ENCODE measurements around the gene CACNB3. TPM values are rescaled to one million over a fixed set of nuclear protein-coding genes. Genes with fewer than 3 reads are reported as not detected.
A peak's percentile ranks its signal among the peaks of the same experiment; 100 is the strongest.

Gene CACNB3
- total RNA-seq, 1 donor: 27.7 TPM

DNA sequence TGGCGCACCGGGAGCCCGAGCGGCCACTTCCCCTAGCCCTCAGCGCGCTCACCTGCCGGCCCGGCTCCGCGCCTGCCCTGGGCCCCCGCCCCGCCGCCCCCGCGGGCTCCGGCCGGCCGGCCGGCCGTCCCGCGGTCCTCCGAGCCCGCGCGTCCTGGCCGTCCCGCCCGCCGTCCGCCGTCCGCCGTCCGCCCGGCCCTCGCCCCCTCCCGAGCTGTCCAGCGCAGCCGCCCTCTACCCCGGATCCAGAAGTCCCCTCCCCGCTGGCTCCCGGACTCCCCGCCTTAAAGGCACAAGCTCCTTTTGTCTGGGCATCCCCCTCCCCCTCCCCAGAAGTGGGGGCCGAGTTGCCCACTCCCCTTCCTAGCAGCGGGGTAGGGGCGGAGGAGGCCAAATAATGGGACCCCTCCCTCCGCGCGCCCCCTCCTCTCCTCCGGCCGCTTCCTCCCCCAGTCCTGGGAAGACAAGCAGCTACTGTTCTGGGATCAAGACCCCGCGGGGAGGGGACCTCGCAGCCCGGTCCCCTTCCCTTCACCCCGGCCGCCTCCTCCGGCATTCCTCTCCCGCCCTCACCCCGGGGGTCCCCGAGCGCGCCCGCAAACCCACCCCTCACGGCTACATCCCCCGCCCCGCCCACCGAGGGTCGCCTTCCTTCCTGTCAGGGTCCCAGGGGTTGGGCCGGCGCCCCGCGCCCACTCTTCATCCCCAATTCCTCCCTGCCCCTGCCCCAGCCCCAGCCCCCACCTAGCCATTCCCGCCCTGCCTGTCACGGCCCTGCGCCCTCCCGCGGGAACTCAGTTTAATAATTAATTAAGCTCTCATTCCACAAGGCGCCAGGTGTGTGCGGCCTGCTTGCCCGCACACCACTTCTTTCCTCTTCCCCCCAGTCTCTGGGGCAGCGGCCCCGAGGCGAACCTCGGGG, 29.2 kb upstream of the CACNB3 start, which contains the start of gene ADCY6:
ADCY6 (minus strand) TSS at position 236 of the 922 bp plus-strand sequence. CDS start 5,655 bp downstream, outside the sequence.
- peak within 1 kb of the TSS; percentile 83 for H3K4me3 ChIP-seq (ENCODE audit: low read depth, low read length)
- DNase-seq (ENCODE audit: low read depth): peak; percentile 60
- TF ChIP-seq, protein P1, sequence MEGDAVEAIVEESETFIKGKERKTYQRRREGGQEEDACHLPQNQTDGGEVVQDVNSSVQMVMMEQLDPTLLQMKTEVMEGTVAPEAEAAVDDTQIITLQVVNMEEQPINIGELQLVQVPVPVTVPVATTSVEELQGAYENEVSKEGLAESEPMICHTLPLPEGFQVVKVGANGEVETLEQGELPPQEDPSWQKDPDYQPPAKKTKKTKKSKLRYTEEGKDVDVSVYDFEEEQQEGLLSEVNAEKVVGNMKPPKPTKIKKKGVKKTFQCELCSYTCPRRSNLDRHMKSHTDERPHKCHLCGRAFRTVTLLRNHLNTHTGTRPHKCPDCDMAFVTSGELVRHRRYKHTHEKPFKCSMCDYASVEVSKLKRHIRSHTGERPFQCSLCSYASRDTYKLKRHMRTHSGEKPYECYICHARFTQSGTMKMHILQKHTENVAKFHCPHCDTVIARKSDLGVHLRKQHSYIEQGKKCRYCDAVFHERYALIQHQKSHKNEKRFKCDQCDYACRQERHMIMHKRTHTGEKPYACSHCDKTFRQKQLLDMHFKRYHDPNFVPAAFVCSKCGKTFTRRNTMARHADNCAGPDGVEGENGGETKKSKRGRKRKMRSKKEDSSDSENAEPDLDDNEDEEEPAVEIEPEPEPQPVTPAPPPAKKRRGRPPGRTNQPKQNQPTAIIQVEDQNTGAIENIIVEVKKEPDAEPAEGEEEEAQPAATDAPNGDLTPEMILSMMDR (IDR thresholded peaks at IDR 0.05; ENCODE audit: insufficient read depth, low read length): no peak

DNA sequence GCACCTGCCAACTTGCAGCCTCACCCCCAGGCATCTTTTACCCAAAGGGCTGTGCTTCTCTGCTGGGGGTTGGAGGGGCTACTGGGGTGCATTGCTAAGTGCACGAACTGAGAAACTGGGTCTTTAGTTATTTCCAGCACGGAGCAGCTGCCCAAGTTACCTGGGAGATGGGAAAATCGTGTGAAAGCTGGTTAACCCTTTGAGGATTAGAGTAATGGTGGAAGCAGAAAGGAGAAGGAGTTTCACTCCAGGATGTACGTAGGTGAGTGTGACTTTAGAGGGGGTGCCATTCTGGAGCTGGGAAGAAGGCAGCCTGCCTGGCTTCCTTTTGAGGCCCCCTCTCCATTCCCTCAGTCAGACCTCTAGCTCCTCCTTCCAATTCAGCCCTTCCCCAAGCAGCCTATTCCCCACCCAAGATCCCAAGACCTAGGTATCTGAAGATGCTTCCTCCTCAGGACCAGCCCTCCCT, 28.4 kb upstream of the CACNB3 start:
- TF ChIP-seq, protein P1 (IDR thresholded peaks at IDR 0.05; ENCODE audit: insufficient read depth, low read length): no peak

DNA sequence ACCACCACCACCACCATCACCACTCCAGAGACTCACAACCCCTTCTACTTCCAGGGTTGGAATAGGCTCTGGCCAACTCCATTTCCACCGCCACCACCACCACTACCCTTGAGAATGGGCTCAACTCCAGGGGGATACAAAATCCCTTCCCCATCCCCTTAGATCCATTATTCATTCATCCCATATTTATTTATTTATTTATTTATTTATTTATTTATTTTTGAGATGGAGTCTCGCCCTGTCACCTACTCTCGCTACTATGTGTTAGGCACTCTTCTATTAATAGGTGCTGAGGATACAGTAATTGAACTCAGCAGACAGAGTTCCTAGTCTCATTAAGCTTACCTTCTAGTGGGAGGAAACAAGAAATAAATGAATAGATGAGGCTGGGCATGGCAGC, 24.6 kb upstream of the CACNB3 start:
- TF ChIP-seq, protein P1 (IDR thresholded peaks at IDR 0.05; ENCODE audit: insufficient read depth, low read length): no peak
- DNase-seq (ENCODE audit: low read depth): no peak
- H3K4me3 ChIP-seq (ENCODE audit: low read depth, low read length): no peak overlapping the region

More for the DNA sequence above, 28.4 kb upstream of the CACNB3 start:
- DNase-seq (ENCODE audit: low read depth): no peak
- peak overlapping the region; percentile 83 for H3K4me3 ChIP-seq (ENCODE audit: low read depth, low read length)

DNA sequence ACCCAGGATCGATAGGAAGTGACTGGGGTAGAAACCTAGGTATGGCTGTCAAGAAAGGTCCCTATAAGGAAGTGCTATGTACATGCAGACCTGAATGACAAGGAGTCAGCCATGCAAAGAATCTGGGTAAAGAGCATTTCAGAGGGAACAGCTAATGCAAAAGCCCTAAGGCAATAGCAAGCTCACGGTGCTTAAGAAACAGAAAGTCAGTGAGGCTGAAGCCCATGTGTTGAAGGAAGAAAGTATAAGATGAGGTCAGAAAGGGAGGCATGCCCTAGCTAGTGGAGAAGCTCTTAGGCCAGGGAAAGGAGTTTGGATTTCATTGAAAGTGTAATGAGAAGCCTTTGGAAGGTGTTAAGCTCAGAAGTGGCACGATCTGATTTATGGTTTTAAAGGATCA, 23.4 kb upstream of the CACNB3 start:
- no peak for DNase-seq (ENCODE audit: low read depth)
- H3K4me3 ChIP-seq (ENCODE audit: low read depth, low read length): no peak overlapping the region
- TF ChIP-seq, protein P1 (IDR thresholded peaks at IDR 0.05; ENCODE audit: insufficient read depth, low read length): no peak

DNA sequence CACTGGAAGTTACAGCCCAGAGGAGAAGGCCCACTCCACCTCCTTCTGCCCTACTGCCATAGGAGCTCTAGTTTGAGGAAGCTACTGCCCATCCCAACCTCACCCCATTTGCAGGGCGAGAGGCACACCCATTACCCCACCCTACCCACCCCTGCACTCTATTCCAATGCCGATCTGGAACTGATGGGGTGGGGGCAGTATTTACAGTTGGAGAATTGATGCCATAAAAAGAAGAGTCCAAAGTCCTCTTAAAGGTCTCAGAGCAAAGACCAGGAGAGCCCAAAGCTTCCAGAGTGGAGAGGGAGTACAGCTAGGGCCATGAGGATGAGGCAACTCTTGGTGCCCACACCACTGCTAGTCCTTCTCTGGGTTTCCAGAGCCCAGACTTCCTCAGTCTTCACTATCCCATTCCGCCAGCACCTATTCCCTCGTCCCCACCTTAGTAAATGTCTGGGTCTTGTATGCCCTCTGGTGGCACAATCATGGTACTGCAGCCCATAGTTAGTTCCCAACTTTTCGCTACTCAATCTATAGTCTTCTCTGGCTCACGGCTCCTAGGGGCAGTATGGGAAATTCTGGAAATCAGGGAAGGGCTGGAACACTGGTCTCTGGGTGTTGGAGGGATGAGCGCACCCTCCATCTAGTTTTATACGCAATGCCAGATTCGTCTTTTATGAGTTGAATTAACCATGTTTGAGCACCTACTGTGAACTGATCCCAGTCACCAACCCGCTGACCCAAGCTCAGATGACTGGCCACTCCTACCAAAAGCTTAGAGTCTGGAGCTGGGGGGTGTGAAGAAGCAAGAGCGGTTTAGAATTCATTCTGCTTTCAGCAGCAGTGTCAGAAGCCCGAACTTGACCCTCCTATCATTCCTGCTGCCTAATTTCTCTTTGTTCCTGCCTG, 22.5 kb upstream of the CACNB3 start:
- H3K4me3 ChIP-seq (ENCODE audit: low read depth, low read length): no peak overlapping the region
- peak; percentile 89 for DNase-seq (ENCODE audit: low read depth)
- TF ChIP-seq, protein P1 (IDR thresholded peaks at IDR 0.05; ENCODE audit: insufficient read depth, low read length): peak; percentile 98

DNA sequence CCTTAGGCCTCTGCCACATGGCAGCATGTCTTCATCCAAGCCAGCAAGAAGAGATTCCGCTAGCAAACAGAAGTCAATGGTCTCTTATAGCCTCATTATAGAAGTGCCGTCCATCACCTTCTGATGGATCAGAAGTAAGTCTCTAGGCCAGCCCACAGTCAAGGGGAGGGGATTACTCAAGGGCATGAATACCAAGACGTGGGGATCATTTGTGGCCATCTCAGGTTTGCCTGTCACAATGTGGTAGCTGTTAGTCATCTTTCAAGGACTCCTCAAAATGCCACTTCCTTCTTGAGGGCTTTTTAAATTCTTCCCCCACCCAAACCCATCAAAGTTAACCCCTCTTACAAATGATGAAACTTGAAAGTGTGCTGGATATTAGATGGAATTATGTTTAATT, 21.3 kb upstream of the CACNB3 start:
- TF ChIP-seq, protein P1 (IDR thresholded peaks at IDR 0.05; ENCODE audit: insufficient read depth, low read length): no peak
- H3K4me3 ChIP-seq (ENCODE audit: low read depth, low read length): no peak overlapping the region
- no peak for DNase-seq (ENCODE audit: low read depth)
